ENCODE data around the gene ARL6IP6. TPM values are rescaled to one million over a fixed set of nuclear protein-coding genes. Genes with fewer than 3 reads are reported as not detected.
"Not testable (repeated sequence)": the region's sequence is repeated elsewhere in the genome, so short reads cannot be mapped to it uniquely, and the experiment has no call there.

ARL6IP6 gene
- total RNA-seq, 1 donor from 2014 or later = 11.4 TPM

DNA sequence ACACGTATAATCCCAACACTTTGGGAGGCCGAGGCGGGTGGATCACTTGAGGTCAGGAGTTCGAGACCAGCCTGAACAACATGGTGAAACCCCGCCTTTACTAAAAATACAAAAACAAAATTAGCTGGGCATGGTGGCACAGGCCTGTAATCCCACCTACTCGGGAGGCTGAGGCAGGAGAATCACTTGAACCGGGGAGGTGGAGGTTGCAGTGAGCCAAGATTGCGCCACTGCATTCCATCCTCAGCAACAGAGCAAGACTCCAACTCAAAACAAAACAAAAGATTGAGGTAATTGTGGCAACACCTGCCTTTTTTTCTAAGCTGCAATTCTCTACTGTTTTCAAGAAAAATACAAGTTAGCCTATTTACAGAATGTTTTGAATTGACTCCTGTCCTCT is 4.2 kb downstream of the ARL6IP6 start:
- DNase-seq (ENCODE audit: low spot score) = not testable (repeated sequence)

DNA sequence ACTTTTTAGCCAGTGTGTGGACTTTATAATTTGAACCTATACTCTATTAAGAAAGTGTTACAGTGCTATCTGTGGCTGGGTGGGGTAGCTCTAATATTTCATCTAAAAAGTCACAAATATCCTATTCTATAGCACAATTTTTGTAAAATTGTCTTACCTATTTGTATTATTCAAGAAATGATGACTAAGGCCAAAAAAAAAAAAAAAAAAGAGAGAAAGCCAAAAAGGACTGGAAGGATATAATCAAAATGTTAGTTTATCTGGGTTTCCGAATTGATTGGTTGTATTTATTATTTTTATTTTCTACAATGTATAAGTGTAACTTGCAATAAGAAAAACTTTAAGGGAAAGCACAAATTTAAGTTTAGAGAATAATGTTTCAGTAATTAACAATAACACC is 5.5 kb downstream of the ARL6IP6 start:
- DNase-seq (ENCODE audit: low spot score) = no peak

- DNase-seq (ENCODE audit: low spot score) = no peak
Observed at GRCh38 chr2:152729844-152730243, 11.4 kb downstream of the ARL6IP6 start.

DNA sequence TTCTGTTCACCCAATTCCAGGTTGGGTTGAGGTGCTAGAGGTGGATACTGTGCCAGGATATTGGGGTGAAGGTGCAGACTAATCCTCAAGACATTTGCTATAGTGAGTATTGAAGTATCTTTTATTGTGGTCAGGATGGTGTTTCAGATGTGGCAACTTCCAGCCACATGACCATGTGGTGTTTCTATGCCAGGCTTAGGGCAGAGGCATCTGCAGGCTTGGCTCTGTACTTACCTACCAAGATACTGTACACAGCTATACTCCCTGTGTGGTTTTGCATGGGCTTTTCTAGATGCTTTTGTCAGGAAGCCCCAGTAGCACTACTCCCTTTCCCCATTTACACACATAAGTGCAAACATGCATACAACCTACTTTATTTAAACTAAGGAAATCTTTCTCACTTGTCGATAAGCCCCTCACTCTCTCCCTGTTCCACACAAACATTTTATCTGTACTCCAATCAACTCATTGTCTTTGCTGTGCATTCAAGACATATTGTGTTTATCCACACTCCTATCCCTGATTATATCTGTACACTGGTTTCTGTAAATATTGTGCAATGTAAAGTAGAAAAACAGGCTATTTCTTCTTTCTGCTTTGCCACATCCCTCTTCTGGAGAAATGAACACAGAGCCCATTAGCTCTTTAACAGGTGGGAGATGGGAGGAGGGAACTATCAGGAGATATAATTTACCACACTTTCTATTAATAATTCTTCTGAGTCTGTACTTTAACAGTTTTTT is 12.3 kb downstream of the ARL6IP6 start:
- no peak for DNase-seq (ENCODE audit: low spot score)

GRCh38 chr2:152737509-152737908 is 19.1 kb downstream of the ARL6IP6 start:
- DNase-seq (ENCODE audit: low spot score) = not testable (repeated sequence)

DNA sequence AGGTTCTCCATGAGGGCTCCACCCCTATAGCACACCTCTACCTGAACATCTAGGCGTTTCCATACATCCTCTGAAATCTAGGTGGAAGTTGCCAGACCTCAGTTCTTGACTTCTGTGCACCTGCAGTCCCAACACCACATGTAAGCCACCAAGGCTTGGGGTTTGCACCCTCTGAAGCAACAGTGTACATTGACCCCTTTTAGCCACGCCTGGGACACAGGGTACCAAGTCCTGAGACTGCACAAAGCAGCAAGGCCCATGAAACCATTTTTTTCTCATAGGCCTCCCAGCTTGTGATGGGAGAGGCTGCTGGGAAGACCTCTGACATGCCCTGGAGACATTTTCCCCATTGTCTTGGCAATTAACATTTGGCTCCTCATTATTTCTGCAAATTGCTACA is 20.0 kb downstream of the ARL6IP6 start:
- no peak for DNase-seq (ENCODE audit: low spot score)

DNA sequence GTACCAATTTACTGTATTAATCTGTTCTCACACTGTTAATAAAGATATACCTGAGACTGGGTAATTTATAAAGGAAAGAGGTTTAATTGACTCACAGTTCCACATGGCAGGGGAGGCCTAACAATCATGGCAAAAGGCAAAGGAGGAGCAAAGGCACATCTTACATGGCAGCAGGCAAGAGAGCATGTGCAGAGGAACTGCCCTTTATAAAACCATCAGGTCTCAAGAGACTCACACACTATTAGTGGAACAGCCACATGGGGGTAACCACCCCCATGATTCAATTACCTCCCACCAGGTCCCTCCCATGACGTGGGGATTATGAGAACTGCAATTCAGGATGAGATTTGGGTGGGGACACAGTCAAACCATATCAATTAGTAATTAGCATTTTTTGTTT is 21.3 kb downstream of the ARL6IP6 start:
- not testable (repeated sequence) for DNase-seq (ENCODE audit: low spot score)

DNA sequence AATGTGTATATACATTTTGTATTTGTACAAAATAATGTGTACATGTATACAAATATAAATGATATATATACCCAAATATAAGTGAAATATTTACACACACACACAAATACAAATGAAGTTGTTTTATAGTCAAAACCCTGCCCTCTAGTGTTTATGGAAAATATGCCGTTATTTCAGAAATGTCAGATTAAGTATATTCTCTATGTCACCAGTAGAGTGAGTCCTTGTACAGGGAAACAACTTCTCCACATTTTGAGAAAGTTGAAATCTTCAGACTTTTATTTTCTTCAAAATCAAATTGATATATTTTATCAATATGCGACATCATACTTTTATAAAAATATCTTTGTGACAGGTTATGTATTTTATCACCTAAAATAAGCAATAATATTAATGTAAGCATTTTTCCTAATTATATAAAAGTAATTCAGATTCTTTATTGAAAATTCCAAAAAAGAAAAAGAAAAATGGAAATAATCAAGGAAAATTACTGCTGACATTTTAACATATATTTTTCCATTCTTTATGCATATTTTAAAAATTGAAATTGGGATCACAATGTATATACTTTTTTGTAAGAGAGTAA is 22.4 kb downstream of the ARL6IP6 start:
- DNase-seq (ENCODE audit: low spot score) = no peak

DNA sequence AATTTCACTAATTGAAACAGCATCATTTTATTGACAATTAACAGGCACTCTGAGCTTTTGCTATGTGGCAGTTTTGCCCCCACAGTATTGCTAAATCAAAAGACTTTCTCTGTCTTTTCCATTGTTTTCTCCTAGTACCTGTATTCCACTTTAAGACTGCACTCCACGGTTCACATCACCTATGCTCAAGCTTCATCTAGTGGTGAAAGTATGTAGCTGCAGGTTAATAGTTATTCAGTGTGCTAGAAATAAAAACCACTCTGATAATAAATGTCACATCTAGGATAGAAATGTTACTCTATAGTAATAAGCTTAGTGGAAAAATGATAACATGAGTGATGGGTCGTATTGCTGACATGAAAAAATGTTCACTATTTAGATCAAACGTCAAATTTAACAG is 24.6 kb downstream of the ARL6IP6 start:
- DNase-seq (ENCODE audit: low spot score) = no peak

DNA sequence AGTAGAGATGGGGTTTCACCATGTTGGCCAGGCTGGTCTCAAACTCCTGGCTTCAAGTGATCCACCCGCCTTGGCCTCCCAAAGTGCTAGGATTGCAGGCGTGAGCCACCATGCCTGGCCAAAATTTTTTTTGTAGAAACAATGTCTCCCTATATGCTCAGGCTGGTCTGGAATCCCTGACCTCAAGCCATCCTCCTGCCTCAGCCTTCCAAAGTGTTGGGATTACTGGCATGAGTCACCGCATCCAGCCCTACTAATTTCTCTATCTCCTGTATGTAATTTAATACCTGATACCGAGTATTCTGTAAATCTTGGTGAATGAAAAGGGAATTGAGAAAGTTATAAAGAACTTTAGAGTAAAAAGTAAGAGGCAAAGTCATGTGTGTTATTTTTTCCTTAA is 29.3 kb downstream of the ARL6IP6 start:
- DNase-seq (ENCODE audit: low spot score) = not testable (repeated sequence)

DNA sequence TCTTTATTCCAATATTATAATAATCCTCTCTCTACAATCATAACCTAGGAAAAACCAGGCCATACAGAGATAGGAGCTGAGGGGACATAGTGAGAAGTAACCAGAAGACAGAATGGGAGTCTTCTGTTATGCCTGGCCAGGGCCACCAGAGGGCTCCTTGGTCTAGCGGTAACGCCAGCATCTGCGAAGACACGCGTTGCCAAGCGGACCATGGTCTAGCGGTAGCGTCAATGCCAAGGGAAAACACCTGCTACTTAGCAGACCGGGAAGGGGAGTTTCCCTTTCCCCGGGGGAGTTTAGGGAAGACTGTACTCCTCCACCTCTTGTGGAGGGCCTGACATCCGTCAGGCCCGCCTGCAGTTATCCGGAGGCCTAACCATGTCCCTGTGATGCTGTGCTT is 36.6 kb downstream of the ARL6IP6 start:
- DNase-seq (ENCODE audit: low spot score) = no peak

DNA sequence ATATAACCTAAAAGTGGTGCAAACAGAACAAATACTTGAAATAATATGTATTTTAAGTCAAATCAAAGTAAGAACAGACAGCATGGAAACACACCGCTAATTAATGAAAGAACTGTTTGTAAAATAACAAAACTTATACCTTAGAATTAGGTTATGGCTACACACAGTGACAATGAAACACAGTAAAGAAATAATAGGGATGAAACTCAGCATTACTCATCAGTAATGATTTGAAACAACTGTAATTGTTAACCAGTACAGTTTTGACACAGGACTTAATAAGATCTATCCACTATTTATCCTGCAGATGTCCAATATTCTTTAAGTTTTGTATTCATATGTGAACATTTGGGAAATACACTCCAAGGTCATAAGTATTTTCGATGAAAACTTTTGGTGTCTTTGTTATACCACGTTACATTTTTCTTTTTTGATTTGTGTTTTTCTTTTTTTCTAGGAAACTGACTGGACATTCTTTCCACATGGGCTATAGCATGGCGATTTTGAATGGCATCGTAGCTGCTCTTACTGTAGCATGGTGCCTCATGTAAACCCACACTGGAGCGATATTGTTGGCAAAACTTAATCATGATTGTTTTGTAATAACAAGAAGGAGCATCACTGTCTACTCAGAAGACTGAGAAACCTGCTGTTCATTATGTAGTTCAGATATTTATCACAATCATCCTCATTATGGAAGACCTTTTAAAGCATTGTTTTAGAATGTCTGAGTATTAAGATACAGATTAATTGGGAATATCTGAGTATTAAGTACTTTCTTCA is 41.1 kb downstream of the ARL6IP6 start:
- DNase-seq (ENCODE audit: low spot score) = no peak

DNA sequence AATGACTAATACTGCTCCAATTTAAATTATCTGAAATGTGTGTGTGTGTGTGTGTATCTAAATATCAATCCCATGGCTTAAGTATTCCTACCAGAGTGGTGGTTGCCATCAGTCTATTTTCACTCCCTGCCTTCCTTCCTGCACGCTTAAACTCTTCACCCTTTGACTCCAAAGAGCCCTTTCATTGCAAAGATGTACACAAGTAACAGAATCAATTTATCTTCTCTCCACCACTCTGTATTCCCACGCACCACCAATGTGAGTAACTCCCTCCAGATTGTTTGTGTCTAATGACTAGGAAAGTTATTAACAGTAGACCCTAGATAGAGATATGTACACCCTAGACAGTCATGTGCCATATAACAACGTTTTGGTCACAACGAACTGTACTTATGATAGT is 42.8 kb downstream of the ARL6IP6 start:
- no peak for DNase-seq (ENCODE audit: low spot score)

GRCh38 chr2:152762202-152762601 is 43.8 kb downstream of the ARL6IP6 start:
- no peak for DNase-seq (ENCODE audit: low spot score)

GRCh38 chr2:152763208-152763607 is 44.8 kb downstream of the ARL6IP6 start:
- DNase-seq (ENCODE audit: low spot score) = not testable (repeated sequence)

- DNase-seq (ENCODE audit: low spot score) = no peak
Observed at GRCh38 chr2:152763651-152764050, 45.2 kb downstream of the ARL6IP6 start.

- no peak for DNase-seq (ENCODE audit: low spot score)
Observed at GRCh38 chr2:152766928-152767327, 48.5 kb downstream of the ARL6IP6 start.

- no peak for DNase-seq (ENCODE audit: low spot score)
Observed at GRCh38 chr2:152781175-152781574, 62.8 kb downstream of the ARL6IP6 start.

DNA sequence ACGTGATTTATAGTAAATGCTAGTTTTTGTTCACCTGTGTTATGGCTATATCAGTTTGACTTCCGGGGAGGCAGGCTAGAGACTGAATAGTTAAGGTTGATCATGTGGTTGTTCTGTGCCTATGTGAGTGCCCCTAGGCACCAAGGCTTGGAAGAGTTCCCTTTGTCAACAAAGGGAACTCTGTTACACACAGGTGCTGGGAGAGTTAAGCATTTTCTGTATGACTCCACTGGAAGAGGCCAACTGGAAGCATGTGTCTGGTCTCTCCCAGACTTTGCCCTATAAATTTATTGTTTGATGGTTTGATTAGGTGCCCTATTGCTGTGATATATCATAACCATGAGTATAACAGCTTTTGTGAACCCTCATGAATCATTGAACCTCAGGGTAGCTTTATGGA is 63.8 kb downstream of the ARL6IP6 start:
- no peak for DNase-seq (ENCODE audit: low spot score)

DNA sequence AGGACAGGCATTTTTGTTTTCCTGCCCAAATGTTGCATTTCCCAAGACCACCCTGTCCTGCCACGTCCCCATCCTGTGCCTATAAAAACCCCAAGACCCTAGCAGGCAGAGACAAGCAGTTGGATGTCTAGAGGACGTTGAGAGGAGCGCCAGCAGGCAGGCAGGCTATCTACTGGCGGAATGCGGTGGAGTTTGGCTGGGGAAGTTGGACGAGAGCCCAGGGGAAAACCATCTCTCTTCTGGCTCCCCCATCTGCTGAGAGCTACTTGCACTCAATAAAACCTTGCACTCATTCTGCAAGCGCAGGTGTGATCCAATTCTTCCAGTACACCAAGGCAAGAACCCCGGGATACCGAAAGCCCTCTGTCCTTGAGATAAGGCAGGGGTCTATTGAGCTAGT is 72.5 kb downstream of the ARL6IP6 start:
- no peak for DNase-seq (ENCODE audit: low spot score)

- DNase-seq (ENCODE audit: low spot score) = no peak
Observed at GRCh38 chr2:152791979-152792378, 73.6 kb downstream of the ARL6IP6 start.

GRCh38 chr2:152792974-152793373 is 74.6 kb downstream of the ARL6IP6 start:
- no peak for DNase-seq (ENCODE audit: low spot score)

GRCh38 chr2:152796941-152797340 is 78.5 kb downstream of the ARL6IP6 start:
- DNase-seq (ENCODE audit: low spot score) = no peak

Measured in mucosa of gallbladder (tissue), 1 donor.